NCI-H1417 (cell line): ENCODE results near the gene ZNF653.
A peak's percentile ranks its signal among the peaks of the same experiment; 100 is the strongest.

Source experiments
- DNase-seq, 3 experiments: peaks; one replicate each; lab custom pipeline; 2025; lab: John Stamatoyannopoulos, UW

The ZNF653 gene, protein sequence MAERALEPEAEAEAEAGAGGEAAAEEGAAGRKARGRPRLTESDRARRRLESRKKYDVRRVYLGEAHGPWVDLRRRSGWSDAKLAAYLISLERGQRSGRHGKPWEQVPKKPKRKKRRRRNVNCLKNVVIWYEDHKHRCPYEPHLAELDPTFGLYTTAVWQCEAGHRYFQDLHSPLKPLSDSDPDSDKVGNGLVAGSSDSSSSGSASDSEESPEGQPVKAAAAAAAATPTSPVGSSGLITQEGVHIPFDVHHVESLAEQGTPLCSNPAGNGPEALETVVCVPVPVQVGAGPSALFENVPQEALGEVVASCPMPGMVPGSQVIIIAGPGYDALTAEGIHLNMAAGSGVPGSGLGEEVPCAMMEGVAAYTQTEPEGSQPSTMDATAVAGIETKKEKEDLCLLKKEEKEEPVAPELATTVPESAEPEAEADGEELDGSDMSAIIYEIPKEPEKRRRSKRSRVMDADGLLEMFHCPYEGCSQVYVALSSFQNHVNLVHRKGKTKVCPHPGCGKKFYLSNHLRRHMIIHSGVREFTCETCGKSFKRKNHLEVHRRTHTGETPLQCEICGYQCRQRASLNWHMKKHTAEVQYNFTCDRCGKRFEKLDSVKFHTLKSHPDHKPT

GRCh38 chr19:11505504-11506100 lies at the start of gene ZNF653:
ZNF653 (minus strand) TSS chr19:11505839; CDS start chr19:11505786, 53 bp downstream.
- peak; percentile 93 to 99 (median 97) for DNase-seq

DNA sequence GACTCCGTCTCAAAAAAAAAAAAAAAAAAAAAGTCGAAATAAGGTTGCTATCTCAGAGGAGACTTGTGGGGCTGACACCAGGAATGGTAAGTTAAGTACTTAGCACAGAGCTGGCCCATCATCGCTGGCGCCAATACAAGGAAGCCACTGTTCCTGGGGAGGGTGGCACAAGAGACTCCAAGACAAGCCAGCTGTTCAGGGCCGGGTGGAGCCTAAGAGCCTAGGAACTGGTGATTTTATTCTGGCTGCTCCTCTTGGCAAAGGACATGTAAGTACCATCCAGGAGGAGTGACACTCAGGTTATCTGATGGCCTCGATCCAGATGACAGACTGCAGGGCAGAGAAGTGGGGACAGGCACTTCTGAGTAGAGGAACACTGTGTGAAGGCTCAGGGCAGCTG lies 49.6 kb upstream of the ZNF653 start:
- no peak for DNase-seq

GRCh38 chr19:11554160-11554559 lies 48.5 kb upstream of the ZNF653 start:
- no peak for DNase-seq

DNA sequence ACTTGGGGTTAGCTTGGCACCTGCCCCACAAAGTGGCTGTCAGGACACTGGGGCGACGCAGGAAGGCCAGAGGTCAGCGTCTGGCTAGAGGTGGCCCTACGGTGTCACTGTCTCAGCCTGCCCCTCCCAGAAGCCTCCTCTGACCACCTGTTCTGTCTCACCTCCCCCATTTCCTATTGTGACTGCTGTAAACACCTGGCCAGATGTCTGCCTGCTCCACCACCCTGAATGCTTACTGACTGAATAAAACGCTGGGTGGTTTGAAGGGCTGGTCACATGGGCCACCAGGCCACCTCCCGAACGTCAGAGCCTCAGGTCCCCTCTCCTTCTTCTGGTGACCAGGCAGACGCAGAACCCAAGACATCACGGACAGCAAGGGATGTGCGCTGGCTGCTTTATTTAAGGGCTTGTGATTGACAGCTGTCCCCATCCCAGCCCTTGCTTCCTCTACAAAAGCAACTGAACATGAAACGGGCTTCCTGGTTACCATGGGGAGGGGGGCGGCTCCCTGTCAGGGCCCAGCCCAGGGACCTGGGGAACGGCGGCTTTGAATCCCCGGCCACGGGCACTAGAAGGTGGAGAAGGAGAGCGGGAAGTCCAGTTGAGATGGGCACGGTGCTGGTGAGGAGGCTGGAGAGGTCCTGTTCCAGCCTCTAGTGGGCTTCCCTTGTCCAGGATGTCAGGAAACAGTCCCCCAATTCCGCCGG lies 47.2 kb upstream of the ZNF653 start:
- DNase-seq: no peak

DNA sequence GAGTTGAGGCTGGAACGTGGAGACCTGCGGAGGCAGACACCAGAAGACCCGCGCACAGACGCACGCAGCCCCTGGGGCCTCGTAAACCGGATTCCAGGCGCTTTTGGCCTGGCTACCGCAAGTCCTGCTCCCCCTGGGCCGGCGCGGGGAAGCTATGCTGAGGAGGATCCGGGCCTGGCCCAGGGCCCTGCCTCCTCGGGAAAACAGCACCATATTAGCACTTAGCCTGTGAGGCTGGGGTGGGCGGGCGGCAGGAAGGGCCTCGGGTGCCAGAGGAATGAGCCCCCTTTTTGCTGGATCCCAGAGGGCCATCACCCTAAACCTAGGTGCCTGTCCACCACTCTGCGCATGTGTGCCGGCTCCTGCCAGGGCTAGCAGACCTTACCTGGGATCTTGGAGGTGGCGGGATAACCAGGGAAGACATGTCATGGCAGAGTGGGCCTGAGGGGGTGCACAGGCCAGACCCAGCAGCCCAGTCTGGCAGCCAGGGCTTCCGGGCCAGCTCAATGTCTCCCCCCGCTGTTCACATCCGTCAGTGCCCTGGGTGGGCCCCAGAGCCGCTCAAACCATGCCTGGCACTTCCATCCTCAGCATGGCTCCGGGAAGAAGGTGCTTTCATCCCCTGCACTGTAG lies 46.1 kb upstream of the ZNF653 start:
- no peak for DNase-seq

- DNase-seq: no peak
Observed at GRCh38 chr19:11550265-11550664, 44.6 kb upstream of the ZNF653 start.

DNA sequence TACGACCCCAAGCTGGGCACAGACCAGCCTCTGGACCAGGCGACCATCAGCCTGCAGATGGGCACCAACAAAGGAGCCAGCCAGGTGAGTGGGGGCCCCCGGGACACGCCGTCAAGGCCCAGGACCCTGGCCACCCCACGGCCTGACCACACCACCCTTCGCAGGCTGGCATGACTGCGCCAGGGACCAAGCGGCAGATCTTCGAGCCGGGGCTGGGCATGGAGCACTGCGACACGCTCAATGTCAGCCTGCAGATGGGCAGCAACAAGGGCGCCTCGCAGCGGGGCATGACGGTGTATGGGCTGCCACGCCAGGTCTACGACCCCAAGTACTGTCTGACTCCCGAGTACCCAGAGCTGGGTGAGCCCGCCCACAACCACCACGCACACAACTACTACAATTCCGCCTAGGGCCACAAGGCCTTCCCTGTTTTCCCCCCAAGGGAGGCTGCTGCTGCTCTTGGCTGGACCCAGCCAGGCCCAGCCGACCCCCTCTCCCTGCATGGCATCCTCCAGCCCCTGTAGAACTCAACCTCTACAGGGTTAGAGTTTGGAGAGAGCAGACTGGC lies 43.8 kb upstream of the ZNF653 start:
- no peak for DNase-seq

DNA sequence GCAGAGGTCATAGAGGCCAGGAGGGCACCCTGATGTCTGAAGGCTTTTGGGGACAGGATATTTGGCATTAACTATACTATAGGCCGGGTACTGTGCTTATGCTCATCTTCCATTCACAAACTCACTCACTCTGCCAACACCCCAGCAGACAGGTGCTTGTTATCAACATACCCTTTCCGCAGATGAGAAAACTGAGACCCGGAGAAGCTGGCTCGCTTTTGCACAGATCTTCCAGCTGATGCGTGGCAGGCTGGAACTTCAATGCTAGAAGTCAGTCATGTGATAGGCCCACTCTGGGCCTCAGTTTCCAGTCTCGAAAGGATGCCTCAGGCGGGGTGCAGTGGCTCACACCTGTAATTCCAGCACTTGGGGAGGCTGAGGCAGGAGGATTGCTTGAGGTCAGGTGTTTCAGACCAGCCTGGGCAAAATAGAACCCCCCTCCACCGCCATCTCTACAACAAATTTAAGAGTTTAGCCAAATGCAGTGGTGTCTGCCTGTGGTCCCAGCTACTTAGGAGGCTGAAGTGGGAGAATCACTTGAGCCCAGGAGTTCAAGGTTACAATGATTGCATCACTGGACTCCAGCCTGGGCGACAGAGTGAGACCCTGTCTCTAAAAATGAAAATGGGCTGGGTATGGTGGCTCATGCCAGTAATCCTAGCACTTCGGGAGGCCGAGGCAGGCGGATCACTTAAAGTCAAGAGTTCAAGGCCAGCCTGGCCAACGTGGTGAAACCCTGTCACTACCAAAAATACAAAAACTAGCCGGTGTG lies 42.5 kb upstream of the ZNF653 start:
- DNase-seq: no peak

GRCh38 chr19:11541238-11541637 lies 35.6 kb upstream of the ZNF653 start:
- no peak for DNase-seq

- no peak for DNase-seq
Observed at GRCh38 chr19:11540645-11541044, 35.0 kb upstream of the ZNF653 start.

DNA sequence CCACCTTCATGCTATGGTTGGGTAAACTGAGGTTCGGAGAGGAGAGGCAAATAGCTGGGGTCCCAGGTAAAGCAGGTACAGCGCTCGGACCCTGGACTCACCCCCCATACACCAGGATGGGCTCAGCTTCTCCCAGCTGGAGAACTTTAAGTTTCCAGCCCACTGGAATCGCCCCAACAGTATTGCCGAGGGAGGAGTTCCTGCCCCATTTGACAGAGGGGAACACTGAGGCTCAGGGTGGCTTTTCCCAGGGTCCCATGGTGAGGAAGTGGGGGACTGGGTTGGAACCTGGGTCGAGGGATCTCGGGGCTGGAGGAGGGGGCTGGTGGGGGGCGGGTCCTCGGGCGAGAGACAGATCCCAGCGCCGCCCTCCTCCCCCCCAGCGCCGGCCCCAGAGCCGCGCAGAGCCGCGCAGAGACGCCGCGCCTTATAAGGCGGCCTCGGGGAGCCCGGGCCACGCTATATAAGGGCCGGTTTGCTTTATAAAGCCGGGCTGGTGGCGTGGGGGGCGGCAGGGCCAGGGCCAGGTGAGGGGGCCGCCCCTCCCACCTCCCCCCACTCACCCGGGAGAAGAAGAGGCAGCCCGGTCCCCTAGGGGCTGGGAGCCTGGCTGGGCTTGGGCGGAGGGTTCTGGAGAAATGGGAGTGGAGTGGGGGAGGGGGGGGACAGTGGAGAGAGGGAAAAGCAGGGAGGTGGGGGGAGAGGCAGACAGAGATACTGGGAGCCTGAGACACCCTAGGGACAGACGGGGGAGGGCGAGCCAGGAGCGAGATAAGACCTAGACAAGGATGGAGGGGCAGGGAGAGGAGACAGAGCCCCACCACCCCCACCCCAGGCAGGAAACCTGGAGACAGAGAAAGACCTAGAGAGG lies 34.1 kb upstream of the ZNF653 start:
- DNase-seq: peak in 2 of 3 experiments; percentile 61 to 66

DNA sequence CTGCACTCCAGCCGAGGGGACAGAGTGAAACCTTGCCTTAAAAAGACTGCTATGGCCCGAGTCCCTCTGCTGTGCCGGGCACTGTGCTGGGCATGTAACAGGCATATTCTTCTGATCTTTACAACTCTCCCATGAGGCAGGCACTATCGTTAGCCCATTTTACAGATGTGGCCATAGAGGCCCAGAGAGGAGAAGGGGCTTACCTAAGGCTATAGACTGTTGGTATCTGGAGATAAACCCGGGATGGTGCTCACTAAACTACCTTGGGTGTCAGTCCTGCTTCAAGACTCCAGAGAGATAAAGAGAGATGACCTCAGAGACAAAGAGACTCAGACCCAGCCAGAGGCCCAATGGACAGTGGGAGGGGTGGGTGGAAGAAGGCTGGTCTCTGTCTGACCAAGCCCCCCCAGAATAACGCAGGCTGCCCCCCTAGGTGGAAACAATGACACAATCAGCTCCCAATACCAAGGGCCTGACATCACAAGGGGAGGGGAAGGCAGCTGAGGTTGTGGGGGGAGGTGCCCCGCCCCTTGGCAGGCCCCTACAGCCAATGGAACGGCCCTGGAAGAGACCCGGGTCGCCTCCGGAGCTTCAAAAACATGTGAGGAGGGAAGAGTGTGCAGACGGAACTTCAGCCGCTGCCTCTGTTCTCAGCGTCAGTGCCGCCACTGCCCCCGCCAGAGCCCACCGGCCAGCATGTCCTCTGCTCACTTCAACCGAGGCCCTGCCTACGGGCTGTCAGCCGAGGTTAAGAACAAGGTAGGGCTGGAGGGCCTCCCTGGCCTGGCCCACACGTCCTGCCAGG lies 32.8 kb upstream of the ZNF653 start, which contains the start of gene CNN1:
TSS of gene CNN1 (plus strand) at position 620 of the 805 bp plus-strand sequence. CDS start at position 697, 77 bp downstream.
- DNase-seq: no peak

DNA sequence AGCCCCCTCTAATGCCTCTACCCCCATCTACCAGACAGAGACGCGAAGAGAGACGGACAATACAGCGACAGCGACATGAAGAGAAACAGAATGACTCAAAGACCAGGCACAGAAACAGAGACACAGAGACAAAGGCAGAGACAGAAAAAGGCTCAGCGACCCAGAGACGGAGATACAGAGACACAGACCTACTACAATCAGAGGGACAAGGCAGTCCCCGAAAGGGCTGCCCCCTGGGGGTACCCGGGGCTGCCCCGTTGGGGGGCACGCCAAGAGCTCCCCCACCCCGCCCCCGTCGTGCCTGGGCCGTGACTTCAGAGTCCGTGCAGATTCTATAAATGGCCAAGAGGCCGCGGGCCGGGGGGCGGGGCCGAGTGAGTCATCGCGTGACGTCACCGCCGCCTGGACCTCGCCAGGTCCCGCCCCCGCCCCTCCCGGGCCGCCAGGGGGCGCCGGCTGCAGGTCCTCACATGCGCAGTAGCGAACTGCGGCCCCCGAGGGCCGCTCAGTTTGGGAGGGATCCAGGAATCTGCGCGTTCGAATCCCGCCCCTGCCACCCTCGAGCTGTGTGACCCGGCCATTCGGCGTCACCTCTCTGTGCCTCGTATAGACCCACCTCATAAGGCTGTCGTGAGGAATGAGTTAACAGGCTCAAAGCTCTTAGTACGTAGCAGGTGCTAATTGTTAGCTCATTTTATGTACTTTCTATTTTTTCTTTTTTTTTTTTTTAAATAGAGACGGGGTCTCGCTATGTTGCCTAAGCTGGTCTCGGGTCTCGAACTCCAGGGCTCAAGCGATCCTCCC lies 30.4 kb upstream of the ZNF653 start:
- DNase-seq: peak; percentile 72 to 84 (median 73)

DNA sequence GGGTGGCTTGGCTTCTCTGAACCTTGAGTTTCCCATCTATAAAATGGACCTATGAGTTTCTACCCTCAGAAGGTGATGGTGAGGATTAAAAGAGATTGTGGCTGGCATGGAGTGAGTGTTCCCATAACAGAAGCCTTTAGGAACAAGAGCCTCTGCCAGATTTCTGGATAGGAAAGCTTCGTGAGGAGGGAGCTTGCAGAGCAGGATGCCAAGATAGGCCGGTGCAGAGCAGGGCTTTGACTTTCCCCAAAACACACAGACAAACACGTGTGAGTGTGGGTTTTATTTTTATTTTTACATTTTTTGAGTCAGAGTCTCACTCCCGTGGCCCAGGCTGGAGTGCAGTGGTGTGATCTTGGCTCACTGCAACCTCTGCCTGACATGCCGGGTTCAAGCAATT lies 29.3 kb upstream of the ZNF653 start:
- DNase-seq: peak in 1 of 3 experiments; percentile 6

GRCh38 chr19:11534538-11534937 lies 28.9 kb upstream of the ZNF653 start:
- no peak for DNase-seq

DNA sequence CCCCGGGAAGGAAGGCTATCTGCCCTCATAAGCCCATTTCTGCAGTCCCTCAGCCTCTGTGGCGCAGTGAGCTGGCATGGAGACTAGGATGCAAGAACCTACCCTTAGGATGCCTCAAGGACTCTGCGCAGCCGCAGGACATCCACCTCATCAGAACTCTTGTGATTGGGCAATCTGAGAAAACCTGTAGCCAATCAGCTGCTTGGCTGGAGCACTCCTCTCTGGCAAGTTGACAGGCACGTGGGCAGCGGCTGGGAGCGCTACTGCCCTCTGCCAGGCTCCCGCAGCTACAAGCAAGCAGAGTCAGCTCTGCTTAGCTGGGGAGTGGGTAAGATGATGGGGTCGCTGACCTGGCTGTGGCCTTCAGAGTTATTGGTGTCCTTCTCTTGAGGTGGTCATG lies 24.8 kb upstream of the ZNF653 start:
- peak; percentile 48 to 87 (median 64) for DNase-seq

DNA sequence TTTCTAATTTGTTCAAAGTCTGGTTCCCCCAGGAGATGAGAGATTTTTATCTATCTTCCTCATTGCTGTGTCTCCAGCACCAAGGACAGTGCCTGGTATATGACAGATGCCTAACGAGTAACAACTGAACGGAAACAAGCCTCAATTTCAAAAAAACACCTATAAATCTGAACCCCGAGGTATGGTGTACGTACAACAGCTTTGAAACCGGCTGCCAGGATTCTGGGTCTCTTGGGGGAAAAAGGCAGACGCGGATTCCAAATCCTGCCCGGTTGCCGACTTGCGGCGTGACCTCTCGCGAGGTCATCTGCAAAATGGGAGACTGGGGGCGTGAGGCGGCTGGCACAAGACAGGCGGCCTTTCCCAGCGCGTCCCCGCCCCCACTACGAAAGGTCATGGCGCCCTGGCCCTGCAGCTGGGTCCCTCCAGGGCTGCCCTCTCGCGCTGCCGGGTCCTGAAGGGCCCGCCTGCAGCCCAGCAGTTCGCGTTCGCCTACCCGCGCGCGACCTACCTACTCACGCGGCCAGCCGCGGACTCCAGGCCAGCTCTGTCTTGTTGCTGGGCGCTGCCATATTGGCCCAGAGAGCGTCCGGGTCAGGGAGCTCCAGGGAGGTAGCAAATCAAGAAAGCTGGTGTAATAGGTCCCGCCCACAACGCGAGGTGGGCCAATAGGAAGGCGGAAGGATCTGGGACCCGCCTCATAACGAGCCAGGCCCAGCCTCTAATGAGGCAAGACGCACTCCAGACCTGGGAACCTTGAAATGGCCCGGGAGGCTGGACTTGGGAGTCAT lies 23.1 kb upstream of the ZNF653 start, which contains the start of gene ECSIT:
TSS of gene ECSIT (minus strand) at position 584 of the 791 bp plus-strand sequence. CDS start 9,964 bp downstream, outside the sequence.
- DNase-seq: peak; percentile 89 to 99 (median 98)
